Stimulated activated CD4-positive, alpha-beta T cell treated with anti-CD3 and anti-CD28 coated beads, Interleukin-15, amount 100 ng/mL, for 24 hours (primary cell): Measurements from ENCODE around the gene NRCAM.

Experiments
- DNase-seq: peaks from one replicate; pipeline ENCODE4 v3.0.0-alpha.2; 2020

Gene NRCAM

GRCh38 chr7:108236681-108237415, 219.4 kb downstream of the NRCAM start:
- DNase-seq: no peak

- no peak for DNase-seq
Observed at GRCh38 chr7:108235451-108236061, 220.7 kb downstream of the NRCAM start.

GRCh38 chr7:108234971-108235450, 221.2 kb downstream of the NRCAM start:
- DNase-seq: no peak

- no peak for DNase-seq
Observed at GRCh38 chr7:108234281-108234680, 222.0 kb downstream of the NRCAM start.

- no peak for DNase-seq
Observed at GRCh38 chr7:108232076-108232475, 224.2 kb downstream of the NRCAM start.

GRCh38 chr7:108231221-108231620, 225.0 kb downstream of the NRCAM start:
- no peak for DNase-seq

- DNase-seq: no peak
Observed at GRCh38 chr7:108227366-108227765, 228.9 kb downstream of the NRCAM start.

GRCh38 chr7:108226816-108227299, 229.4 kb downstream of the NRCAM start:
- DNase-seq: no peak

GRCh38 chr7:108225531-108226181, 230.6 kb downstream of the NRCAM start:
- no peak for DNase-seq

- no peak for DNase-seq
Observed at GRCh38 chr7:108224387-108224786, 231.8 kb downstream of the NRCAM start.

GRCh38 chr7:108222236-108222892, 233.9 kb downstream of the NRCAM start:
- no peak for DNase-seq

- DNase-seq: peak; percentile 9
Observed at GRCh38 chr7:108211382-108212201, 244.6 kb downstream of the NRCAM start.

- DNase-seq: no peak
Observed at GRCh38 chr7:108210796-108211195, 245.4 kb downstream of the NRCAM start.

GRCh38 chr7:108205311-108205710, 250.9 kb downstream of the NRCAM start:
- no peak for DNase-seq

- no peak for DNase-seq
Observed at GRCh38 chr7:108204281-108204796, 251.9 kb downstream of the NRCAM start.

GRCh38 chr7:108203537-108203936, 252.7 kb downstream of the NRCAM start:
- no peak for DNase-seq

GRCh38 chr7:108202743-108203142, 253.5 kb downstream of the NRCAM start:
- DNase-seq: no peak

GRCh38 chr7:108201766-108202165, 254.5 kb downstream of the NRCAM start:
- no peak for DNase-seq

GRCh38 chr7:108200326-108200725, 255.9 kb downstream of the NRCAM start:
- no peak for DNase-seq

GRCh38 chr7:108197371-108198091, 258.7 kb downstream of the NRCAM start:
- DNase-seq: no peak

GRCh38 chr7:108196004-108196403, 260.2 kb downstream of the NRCAM start:
- no peak for DNase-seq
